Immature natural killer cell (primary cell): ENCODE measurements around the gene SGMS1. TPM values are rescaled to one million over a fixed set of nuclear protein-coding genes. Genes with fewer than 3 reads are reported as not detected.

Source experiments
- DNase-seq, 3 donors: peaks; one replicate each; pipeline ENCODE4 v3.0.0; 2022; ENCODE audit warnings: mixed read lengths in 1 of 3
- H3K27ac Mint-ChIP-seq, 6 donors: one replicate each; pipeline ENCODE4 v1.8.0; 2020; ENCODE audit warnings: mixed read lengths in 6 of 6, mild to moderate bottlenecking in 5 of 6, inconsistent platforms in 4 of 6, moderate library complexity in 3 of 6
- H3K27me3 Mint-ChIP-seq, 3 donors: one replicate each; pipeline ENCODE4 v1.8.0; 2020 to 2021; ENCODE audit warnings: low read depth in 3 of 3, mild to moderate bottlenecking in 3 of 3, mixed read lengths in 3 of 3, moderate library complexity in 3 of 3, inconsistent platforms in 1 of 3
- H3K36me3 Mint-ChIP-seq, 3 donors: one replicate each; pipeline ENCODE4 v1.8.0; 2020; ENCODE audit warnings: mixed read lengths in 3 of 3, inconsistent platforms in 2 of 3, mild to moderate bottlenecking in 2 of 3
- H3K4me1 Mint-ChIP-seq, 2 donors: one replicate each; pipeline ENCODE4 v1.8.0; 2020; ENCODE audit warnings: inconsistent platforms in 2 of 2, mild to moderate bottlenecking in 2 of 2, mixed read lengths in 2 of 2, moderate library complexity in 1 of 2
- H3K4me3 Mint-ChIP-seq, 5 donors: one replicate each; pipeline ENCODE4 v1.8.0; 2020; ENCODE audit warnings: mild to moderate bottlenecking in 5 of 5, mixed read lengths in 5 of 5, inconsistent platforms in 3 of 5, moderate library complexity in 3 of 5
- H3K9me3 Mint-ChIP-seq, 6 donors: one replicate each; pipeline ENCODE4 v1.8.0; 2020; ENCODE audit warnings: mild to moderate bottlenecking in 6 of 6, mixed read lengths in 6 of 6, inconsistent platforms in 4 of 6, moderate library complexity in 3 of 6
- polyA plus RNA-seq, 3 donors: library from polyadenylated mRNA; unstranded; fragments of 300-500 nt; fragmentation: Illumina TruSeq; gene quantifications; one replicate each; pipeline ENCODE4 v1.2.3, GENCODE V29; 2021

The SGMS1 gene
- polyA plus RNA-seq, 3 donors from 2014 or later: 9.2 to 13.3 (median 11.8) TPM

DNA sequence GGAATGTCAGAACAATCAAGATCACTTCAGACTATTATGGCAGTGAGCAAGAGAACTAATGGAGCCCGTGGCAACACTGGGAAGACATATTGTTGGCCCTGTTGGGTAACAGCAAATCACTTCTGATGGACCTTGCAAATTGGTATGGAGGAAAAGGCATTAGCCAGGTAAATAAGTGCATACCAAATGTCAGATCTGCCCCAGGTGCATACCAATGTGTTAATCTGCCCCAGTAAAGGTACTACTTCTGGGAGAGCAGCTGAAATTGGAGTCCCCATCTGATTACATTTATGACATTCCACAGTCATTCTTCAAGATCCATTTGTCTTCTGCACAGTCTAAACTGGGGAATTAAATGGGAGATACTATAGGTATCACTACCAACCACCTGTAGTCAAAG is 3.7 kb upstream of the SGMS1 start:
- DNase-seq: no peak
- Mint-ChIP-seq H3K9me3 (no peaks in the 10 kb centered on the region), H3K4me3 (no peak overlapping the region), H3K27ac (no peak overlapping the region), H3K36me3 (peaks cover 26 to 30% (median 30%) of the 10 kb centered on the region in 3 donors), H3K27me3 (peaks cover 13 to 15% (median 14%) of the 10 kb centered on the region in 3 donors), H3K4me1 (peaks cover 12 to 16% of the 10 kb centered on the region in 2 donors)

DNA sequence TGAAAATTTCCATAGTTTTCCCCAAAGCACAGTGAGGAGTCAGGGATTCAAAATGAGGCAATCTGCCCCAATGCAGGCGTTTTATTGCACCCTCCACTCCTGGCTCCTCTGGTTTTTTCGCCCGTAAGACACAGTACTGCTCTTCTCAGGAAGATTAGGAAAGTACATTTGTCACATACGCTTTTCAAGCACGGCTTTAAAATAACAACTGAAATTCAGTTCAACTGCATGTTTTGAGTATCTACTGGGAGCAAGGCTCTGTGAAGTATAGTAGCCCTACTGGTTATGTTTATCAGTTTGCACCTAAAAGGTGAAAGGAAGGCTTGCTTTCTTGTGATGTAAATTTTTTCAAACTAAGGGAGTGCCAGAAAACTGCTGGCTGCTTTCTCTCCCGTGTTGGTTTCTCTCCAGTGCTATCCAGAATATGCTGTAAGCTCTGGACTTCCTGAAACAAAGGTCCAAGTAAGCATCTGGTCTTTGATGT is 1.9 kb upstream of the SGMS1 start:
- peaks cover 16 to 24% (median 20%) of the 10 kb centered on the region in 3 donors for H3K36me3 Mint-ChIP-seq
- H3K4me3 Mint-ChIP-seq: peak overlapping the region; percentile 94 to 96 (median 95)
- DNase-seq: no peak
- no peaks in the 10 kb centered on the region for H3K9me3 Mint-ChIP-seq
- peak overlapping the region; percentile 94 to 99 (median 96) for H3K27ac Mint-ChIP-seq
- H3K4me1 Mint-ChIP-seq: peaks cover 26 to 32% of the 10 kb centered on the region in 2 donors
- peaks cover 13 to 21% (median 20%) of the 10 kb centered on the region in 3 donors for H3K27me3 Mint-ChIP-seq

GRCh38 chr10:50624866-50625501 is 1.2 kb upstream of the SGMS1 start:
- H3K9me3 Mint-ChIP-seq: no peaks in the 10 kb centered on the region
- peaks cover 12 to 19% (median 16%) of the 10 kb centered on the region in 3 donors for H3K36me3 Mint-ChIP-seq
- H3K27ac Mint-ChIP-seq: peak overlapping the region; percentile 94 to 99 (median 96)
- H3K4me1 Mint-ChIP-seq: peaks cover 30 to 39% of the 10 kb centered on the region in 2 donors
- peaks cover 13 to 21% (median 20%) of the 10 kb centered on the region in 3 donors for H3K27me3 Mint-ChIP-seq
- H3K4me3 Mint-ChIP-seq: peak overlapping the region; percentile 94 to 96 (median 95)
- DNase-seq: peak; percentile 78 to 81 (median 79)

DNA sequence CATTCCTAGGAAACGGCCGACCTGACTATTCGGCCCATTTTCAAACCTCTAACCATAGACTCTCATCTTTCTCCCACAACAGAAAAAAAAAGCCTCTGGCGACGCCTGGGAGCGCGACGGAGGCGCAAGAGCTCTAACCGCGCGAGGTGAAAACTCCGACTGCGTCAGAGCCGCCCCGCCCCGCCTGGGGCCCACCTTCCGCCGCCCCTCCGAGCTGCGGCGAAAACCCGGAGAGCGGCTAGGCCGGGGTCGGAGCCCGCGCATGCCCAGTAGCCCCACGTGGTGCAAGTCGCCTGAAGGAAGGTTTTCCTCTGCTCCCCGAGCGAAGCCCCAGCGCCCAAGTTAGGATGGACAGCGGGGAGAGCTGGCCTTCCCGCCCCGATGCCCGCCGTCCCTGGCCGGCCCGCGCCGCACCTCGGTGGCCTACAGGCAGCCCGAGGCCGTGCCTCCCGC is 683 bp upstream of the SGMS1 start:
- Mint-ChIP-seq H3K4me1 (peaks cover 34 to 44% of the 10 kb centered on the region in 2 donors), H3K4me3 (peak overlapping the region; percentile 90 to 98 (median 94)), H3K9me3 (no peaks in the 10 kb centered on the region), H3K27me3 (peaks cover 13 to 21% (median 20%) of the 10 kb centered on the region in 3 donors), H3K36me3 (peaks cover 12 to 14% (median 13%) of the 10 kb centered on the region in 3 donors), H3K27ac (peak overlapping the region; percentile 95 to 99 (median 98))
- peak; percentile 97 to 98 (median 98) for DNase-seq

DNA sequence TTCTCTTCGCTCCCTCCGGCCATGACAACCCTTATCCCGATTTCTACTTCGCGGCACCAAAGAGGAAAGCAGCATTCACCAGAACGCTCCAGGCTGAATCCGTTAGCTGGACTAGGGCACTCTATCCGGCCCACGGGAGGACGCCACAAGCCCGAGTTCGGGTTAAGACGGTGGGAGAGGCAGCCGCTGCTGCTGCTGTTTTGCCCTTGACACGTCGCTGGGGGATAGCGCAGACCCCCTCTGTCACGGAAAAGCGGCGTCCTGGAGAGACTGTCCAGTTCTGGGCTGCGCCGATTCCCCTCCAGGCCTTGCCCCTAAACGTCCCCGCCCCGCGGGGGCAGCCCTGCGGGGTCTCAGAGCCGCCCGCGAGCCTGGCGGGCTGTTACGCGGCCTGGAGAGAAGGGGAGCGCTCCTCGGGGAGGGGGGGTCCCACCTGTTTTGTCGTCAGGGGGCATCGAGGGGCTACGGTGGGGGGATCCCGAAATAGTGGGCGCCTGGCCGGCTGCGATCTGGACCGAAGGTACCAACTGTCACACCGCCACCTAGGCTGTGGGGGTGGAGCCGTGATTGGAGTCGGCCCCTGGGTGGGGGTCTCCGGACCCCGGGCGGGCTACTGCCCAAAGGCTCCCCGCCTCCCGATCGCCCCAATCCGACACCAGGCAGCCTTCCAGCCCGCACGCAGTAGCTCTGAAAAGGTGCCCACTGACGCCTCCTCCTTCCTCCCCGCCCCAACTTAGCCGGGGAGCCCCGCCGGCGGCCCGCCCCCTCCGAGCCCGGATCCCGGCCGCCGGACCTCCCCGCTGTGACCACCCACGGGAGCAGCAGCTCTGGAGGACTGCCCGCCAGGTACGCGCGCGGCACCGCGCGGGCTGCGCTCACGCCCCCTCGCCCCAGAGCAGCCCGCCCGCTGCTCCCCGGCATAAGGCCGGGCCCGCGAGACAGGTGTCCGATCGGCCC is 772 bp downstream of the SGMS1 start:
- Mint-ChIP-seq H3K27me3 (peaks cover 11 to 21% (median 20%) of the 10 kb centered on the region in 3 donors), H3K27ac (peak overlapping the region; percentile 97 to 99 (median 98)), H3K4me3 (peak overlapping the region; percentile 90 to 98 (median 94)), H3K4me1 (peaks cover 36 to 58% of the 10 kb centered on the region in 2 donors), H3K36me3 (peaks cover under 1 to 7% (median 5%) of the 10 kb centered on the region in 3 donors), H3K9me3 (no peaks in the 10 kb centered on the region)
- peak; percentile 33 to 59 (median 58) for DNase-seq

- Mint-ChIP-seq H3K4me1 (peaks cover 36 to 59% of the 10 kb centered on the region in 2 donors), H3K9me3 (no peaks in the 10 kb centered on the region), H3K27me3 (peaks cover 10 to 21% (median 20%) of the 10 kb centered on the region in 3 donors), H3K4me3 (peak overlapping the region; percentile 90 to 98 (median 94)), H3K27ac (peak overlapping the region; percentile 97 to 99 (median 97)), H3K36me3 (peaks cover 0 to under 1% (median 0%) of the 10 kb centered on the region in 3 donors)
- DNase-seq: peak; percentile 65 to 69 (median 69)
Observed at GRCh38 chr10:50621968-50622705, 1.6 kb downstream of the SGMS1 start.

DNA sequence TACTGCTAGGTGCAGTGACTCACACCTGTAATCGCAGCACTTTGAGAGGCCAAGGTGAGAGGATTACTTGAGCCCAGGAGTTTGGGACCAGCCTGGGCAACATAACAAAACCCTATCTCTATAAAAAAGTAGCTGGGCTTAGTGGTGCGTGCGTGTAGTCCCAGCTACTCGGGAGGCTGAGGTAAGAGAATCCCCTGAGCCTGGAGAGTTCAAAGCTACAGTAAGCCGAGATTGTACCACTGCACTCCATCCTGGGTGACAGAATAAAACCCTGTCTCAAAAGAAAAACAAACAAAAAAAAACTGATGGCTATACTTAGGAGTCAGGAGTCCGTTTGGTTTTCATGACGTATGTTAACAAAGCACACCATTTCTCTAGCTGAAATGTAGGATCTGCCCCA is 2.9 kb downstream of the SGMS1 start:
- DNase-seq: no peak
- H3K9me3 Mint-ChIP-seq: no peaks in the 10 kb centered on the region
- H3K4me1 Mint-ChIP-seq: peaks cover 34 to 56% of the 10 kb centered on the region in 2 donors
- no peaks in the 10 kb centered on the region for H3K36me3 Mint-ChIP-seq
- peak overlapping the region in 5 of 6 donors; percentile 49 to 99 (median 97) for H3K27ac Mint-ChIP-seq
- peak overlapping the region in 3 of 5 donors; percentile 24 to 98 (median 27) for H3K4me3 Mint-ChIP-seq
- peaks cover 10 to 21% (median 20%) of the 10 kb centered on the region in 3 donors for H3K27me3 Mint-ChIP-seq

DNA sequence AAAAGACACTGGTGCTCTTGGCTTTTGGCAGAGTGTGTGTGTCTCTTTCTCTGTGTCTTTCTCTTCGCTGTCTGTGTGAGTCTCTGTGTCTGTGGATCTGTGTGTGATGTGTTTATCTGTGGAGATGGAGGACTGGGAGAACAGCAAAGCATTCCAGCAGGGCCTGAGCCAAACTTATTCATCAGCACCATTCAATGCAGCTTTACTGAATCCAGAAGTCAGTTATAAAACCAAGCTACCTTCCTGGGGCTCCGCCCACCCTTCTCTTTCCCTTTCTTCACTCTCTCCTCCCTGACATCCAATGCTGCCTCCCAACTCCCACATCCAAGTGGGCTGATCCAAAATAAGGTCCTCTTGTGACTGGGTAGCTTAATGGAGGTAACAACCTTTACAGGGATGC is 3.9 kb downstream of the SGMS1 start:
- Mint-ChIP-seq H3K4me3 (no peak overlapping the region), H3K27me3 (peaks cover 6 to 16% (median 16%) of the 10 kb centered on the region in 3 donors), H3K4me1 (peaks cover 26 to 53% of the 10 kb centered on the region in 2 donors), H3K36me3 (no peaks in the 10 kb centered on the region), H3K9me3 (no peaks in the 10 kb centered on the region), H3K27ac (peak overlapping the region in 3 of 6 donors; percentile 57 to 71 (median 60))
- no peak for DNase-seq

DNA sequence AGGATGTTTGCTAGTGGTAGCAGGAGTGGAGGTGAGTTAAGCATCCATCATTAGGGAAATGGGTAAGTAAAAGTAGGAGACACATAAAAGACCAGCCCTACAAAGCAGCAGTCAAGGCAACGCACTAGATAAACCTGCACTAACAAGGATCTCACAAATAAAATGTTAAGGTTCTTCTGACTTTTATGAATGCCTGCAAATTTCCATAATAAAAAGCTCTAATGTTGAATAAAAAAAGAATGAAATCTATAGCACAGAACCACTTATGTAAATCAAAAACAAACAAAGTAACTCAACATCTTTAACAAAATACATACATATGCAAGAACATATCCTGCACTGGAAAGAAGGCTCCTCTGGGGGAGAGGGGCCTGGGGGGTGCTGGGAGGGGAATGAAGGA is 4.6 kb downstream of the SGMS1 start:
- DNase-seq: no peak
- Mint-ChIP-seq H3K27me3 (peaks cover 3 to 12% (median 12%) of the 10 kb centered on the region in 3 donors), H3K27ac (peak overlapping the region in 5 of 6 donors; percentile 7 to 80 (median 56)), H3K36me3 (no peaks in the 10 kb centered on the region), H3K4me1 (peaks cover 26 to 53% of the 10 kb centered on the region in 2 donors), H3K9me3 (no peaks in the 10 kb centered on the region), H3K4me3 (no peak overlapping the region)

DNA sequence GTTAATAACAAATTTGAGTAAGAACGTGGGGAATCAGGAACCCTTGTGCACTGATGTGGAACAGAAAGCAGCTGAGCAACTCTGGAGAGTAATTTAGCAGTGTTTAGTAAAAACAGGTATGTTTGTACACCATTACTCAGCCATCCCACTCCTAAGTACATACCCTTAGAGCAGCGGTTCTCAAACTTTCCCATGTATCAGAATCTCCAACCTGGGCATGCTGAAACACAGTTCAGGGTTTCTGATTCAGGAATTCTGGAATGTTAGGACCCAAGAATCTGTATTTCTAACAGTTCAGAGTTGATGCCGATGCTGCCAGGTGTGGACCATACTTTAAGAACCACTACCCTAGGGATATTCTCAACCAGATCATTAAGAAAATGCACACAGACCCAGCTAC is 5.1 kb downstream of the SGMS1 start:
- peaks cover 26 to 53% of the 10 kb centered on the region in 2 donors for H3K4me1 Mint-ChIP-seq

DNA sequence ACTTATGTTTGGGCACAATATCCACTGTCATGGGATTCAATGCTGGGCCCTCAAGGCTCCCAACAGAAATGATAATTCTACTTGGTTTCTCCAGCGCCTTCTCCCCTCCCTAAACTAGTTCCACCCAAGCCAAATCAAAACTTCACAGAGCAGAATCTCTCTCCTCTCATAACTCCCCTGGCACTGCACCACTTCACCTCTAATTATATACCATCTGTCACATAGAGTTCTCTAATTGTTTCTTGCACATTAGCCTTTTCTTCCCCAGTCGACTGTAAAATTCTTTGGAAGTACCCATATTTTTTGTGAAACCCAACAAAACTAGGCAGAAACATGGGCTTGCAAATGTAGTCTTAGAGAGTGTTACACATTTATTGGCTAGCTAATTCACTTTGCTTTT is 8.1 kb downstream of the SGMS1 start:
- H3K4me1 Mint-ChIP-seq: peaks cover 25 to 55% of the 10 kb centered on the region in 2 donors
- DNase-seq: no peak
- H3K4me3 Mint-ChIP-seq: no peak overlapping the region
- peaks cover 0 to 3% (median 1%) of the 10 kb centered on the region in 3 donors for H3K27me3 Mint-ChIP-seq
- no peaks in the 10 kb centered on the region for H3K36me3 Mint-ChIP-seq
- no peak overlapping the region for H3K27ac Mint-ChIP-seq
- H3K9me3 Mint-ChIP-seq: no peaks in the 10 kb centered on the region

More for the DNA sequence above, 5.1 kb downstream of the SGMS1 start:
- no peaks in the 10 kb centered on the region for H3K36me3 Mint-ChIP-seq
- DNase-seq: no peak
- peak overlapping the region in 4 of 6 donors; percentile 13 to 80 (median 66) for H3K27ac Mint-ChIP-seq
- peaks cover 0 to 10% (median 9%) of the 10 kb centered on the region in 3 donors for H3K27me3 Mint-ChIP-seq
- no peaks in the 10 kb centered on the region for H3K9me3 Mint-ChIP-seq
- no peak overlapping the region for H3K4me3 Mint-ChIP-seq

DNA sequence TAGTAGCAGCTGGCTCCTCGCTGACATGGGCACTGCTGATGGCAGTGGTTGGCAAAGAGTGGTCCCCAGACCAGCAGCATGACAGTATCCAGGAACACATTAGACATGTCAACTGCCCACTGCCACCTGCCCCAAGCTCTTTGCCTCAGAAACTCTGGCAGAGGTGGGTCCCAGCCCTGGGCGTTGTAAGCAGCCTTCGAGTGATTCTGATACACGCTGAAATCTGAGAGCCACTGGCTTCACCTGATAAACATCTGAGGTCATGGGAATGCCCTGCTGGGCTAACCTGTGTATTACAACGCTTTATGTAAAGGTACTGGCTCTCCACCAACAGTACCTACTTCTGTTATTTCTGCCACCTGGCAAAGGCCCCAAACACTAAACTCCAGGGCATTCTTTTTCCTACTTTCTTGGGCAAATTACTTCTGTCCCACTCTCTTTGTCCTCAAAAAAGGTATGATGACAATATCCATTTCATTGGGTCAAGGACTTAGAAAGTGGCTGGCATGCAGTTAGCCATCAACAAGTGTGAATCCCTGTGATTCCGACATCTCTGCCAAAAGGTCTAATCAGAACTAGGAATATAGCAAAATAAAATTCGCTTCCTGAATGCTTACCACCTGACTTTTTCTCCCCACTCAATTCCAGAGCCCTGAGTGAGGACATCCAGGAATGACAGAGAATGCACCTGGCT is 9.2 kb downstream of the SGMS1 start:
- Mint-ChIP-seq H3K27ac (no peak overlapping the region), H3K36me3 (no peaks in the 10 kb centered on the region), H3K9me3 (no peaks in the 10 kb centered on the region), H3K4me3 (no peak overlapping the region), H3K27me3 (peaks cover 0 to 3% (median 1%) of the 10 kb centered on the region in 3 donors), H3K4me1 (peaks cover 16 to 46% of the 10 kb centered on the region in 2 donors)
- DNase-seq: no peak
